NCI-H2107 (cell line): ENCODE data around the gene F2RL1.
A peak's percentile ranks its signal among the peaks of the same experiment; 100 is the strongest.
"Not testable (repeated sequence)": the region's sequence is repeated elsewhere in the genome, so short reads cannot be mapped to it uniquely, and the experiment has no call there.

Experiments
- DNase-seq: peaks from one replicate; lab custom pipeline; 2025; lab: John Stamatoyannopoulos, UW

F2RL1 gene, protein sequence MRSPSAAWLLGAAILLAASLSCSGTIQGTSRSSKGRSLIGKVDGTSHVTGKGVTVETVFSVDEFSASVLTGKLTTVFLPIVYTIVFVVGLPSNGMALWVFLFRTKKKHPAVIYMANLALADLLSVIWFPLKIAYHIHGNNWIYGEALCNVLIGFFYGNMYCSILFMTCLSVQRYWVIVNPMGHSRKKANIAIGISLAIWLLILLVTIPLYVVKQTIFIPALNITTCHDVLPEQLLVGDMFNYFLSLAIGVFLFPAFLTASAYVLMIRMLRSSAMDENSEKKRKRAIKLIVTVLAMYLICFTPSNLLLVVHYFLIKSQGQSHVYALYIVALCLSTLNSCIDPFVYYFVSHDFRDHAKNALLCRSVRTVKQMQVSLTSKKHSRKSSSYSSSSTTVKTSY

DNA sequence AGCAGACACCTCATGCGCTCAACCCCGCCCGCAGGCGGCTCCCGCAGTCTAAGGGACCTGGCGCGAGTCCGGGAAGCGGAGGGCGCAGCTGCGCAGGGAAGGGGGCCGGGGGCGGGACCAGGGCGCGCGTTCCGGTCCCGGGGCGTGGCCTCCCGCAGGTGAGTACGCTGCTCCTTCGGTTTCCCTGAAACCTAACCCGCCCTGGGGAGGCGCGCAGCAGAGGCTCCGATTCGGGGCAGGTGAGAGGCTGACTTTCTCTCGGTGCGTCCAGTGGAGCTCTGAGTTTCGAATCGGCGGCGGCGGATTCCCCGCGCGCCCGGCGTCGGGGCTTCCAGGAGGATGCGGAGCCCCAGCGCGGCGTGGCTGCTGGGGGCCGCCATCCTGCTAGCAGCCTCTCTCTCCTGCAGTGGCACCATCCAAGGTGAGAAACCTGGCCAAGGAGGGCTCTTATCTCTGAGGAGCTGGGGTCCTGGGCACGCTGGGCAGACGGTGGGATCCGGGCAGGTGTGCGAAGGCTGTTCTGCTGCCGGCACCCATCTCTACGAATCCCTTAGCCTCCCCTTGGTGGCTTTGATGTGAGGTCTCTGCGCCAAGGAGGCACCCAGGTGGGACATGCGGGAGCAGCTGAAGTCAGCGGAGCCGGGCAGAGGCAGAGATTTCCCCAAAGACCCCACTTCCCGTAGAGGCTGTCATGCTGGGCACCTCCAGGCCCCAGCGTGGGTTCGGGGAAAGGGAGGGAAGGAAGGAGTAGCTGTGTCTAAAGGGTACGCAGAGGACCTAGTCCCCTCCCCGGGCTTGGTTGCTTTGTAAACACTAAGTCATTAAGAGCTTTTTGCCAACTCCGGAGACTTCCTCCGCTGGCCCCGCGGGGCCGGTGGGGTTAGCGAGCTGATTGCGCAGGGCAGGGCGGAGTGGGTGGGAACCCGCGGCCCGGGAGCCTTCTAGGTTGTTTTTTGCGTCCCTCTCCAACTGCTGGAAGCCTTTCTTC is at the start of gene F2RL1:
TSS of gene F2RL1 (plus strand) at position 187 of the 988 bp plus-strand sequence. CDS start at position 340, 153 bp downstream.
- peak; percentile 32 for DNase-seq

DNA sequence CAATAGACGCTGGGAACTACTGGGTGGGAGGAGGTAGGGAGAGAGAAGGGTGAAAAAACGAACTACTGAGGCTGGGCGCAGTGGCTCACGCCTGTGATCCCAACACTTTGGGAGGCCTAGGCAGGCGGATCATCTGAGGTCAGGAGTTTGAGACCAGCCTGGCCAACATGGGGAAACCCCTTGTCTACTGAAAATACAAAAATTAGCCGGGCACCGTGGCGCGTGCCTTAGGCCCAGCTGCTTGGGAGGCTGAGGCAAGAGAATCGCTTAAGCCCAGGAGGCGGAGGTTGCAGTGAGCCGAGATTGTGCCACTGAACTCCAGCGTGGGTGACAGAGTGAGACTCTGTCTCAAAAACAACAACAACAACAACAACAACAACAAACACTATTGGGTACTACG is 47.8 kb upstream of the F2RL1 start:
- not testable (repeated sequence) for DNase-seq

DNA sequence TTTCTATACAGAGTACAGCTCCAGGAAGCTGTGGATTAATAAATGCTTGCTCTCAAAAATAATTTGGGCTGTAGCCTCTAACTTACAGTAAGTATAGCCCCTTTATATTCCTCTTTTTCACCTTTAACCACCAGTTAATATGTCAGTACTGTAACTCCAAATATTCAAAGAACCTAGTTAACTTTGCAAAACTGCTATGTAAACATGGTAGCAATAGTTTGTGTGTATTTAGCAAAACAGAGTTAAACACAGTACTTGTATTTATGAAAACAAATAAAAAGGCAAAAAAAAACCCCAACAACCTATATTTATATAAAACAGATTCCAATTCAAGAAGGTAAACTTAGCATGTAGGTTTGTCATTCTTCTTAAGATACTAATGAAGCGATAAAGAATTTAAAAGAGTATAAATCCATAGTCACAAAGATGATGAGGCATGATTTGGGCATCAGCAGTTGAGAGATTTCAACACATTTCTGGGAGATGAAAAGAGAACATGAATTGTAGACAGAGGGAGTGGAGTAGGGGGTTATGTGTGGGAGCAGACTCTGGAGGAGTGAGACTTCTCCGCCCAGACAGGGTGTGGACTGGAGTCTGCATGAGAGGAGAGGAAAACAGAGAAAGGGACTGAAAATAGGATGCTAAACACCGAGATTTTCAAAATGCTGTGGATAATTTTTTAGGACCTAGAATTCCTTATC is 47.0 kb upstream of the F2RL1 start:
- no peak for DNase-seq

DNA sequence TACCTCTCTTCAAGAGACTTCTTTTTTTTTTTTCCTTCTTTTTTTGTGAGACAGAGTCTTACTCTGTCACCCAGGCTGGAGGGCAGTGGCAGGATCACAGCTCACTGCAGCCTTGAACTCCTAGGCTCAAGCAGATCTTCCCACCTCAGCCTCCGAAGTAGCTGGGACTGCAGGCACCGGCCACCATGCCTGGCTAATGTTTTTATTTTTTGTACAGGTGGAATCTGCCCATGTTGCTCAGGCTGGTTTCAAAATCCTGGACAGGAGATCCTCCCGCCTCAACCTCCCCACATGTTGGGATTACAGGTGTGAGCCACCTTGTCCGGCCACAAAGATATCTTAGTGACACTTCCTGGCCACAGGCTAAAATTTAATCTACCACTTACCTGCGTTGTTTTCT is 42.9 kb upstream of the F2RL1 start:
- DNase-seq = no peak

DNA sequence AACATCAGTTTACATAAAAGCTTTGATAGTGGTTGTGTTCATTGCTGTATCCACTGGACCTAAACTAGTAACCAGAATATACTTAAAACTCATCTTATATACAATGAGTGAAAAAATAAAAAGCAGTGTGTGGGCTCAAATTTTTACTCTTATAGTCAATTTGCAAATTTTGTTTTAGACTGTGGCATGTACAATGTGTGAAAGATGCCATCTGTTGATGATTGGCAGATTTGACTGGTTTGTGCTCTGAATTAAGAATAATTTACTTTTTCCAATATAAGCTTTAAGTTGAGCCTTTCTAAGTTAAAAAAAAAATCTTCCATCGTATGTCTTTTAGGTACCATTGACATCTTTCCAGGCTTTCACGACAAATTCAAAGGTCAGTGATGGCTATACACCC is 42.4 kb upstream of the F2RL1 start:
- no peak for DNase-seq

DNA sequence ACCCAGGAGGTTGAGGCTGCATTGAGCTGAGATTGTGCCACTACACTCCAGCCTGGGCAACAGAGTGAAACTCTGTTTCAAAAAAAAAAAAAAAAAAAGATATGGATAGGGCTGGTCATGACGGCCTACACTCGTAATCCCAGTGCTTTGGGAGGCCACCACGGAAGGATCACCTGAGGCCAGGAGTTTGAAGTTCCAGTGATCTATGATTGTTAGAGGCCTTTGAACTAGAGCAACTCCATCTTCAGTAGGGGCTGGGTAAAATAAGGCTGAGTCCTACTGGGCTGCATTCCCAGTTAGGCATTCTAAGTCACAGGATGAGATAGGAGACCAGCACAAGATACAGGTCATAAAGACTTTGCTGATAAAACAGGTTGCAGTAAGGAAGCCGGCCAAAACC is 38.2 kb upstream of the F2RL1 start:
- DNase-seq = not testable (repeated sequence)

DNA sequence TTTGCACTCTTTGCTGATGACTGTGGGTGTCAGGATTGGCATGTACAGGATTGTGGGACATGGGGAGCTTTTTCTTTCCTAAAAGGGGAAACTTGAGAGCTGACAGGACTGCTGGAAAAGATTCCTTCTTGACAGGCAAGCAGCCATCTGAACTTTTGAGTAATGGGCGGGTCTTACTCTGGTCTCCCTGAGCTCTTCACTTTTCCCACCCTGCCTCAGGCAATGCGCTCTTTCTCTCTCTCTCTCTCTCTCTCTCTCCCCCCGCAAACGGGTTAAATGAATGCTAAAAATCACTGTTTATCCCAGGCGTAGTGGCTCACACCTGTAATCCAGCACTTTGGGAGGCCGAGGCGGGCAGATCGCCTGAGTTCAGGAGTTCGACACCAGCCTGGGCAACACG is 37.1 kb upstream of the F2RL1 start:
- DNase-seq = no peak

DNA sequence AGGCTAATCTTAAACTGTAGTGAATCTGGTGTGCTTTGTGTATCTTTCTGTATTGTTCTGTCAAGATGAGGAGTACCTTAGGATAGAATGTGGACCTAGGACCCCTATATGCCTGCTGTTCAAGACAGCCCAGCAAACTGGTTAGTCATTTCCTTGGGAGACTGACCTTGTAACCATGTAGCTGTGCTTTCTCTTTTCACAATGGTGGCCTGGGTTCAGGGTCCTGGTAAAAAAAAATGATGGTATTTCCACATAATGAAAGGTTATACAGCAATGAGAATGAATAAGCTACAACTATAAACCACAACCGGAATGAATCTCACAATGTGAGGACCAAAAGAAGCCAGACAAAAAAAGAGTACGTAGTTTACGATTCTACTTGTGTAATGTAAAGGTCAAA is 36.4 kb upstream of the F2RL1 start:
- DNase-seq = no peak

DNA sequence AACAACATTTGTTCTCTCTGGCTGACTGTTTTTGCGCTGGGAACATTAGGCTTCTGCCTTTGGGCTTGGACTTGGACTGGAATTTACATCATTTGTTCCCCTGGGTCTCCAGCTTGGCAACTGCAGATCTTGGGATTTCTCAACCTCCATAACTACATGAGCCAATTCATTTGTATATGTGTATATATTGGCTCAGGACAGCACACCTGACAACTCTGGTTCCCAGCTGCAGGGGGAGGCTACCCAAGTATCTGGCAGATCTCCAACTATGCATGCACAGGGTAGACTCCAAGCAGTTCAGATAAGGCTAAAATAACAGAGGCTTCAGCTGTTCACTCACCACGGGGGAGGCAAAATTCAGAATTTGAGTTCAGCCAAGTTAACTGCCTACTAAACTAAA is 31.6 kb upstream of the F2RL1 start:
- DNase-seq = no peak

DNA sequence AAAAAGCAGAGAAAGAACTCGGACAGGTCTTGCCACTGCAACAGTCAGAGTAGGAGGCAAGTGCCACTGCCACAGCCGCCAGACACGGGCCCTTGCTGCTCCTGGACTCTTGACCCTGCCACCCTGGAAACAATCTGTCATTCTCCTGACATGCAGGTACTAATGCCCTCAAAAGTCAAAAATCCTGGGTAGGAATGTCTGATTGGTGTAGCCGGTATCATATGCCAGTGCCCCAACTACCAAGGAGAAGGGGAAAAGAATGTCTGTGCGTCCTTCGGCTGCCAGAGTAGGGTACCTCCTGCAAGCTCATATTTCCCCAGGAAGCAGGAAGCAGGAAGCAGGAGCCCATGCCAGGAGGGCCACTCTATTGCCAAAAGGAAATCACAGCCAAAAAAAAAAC is 30.5 kb upstream of the F2RL1 start:
- DNase-seq = no peak

DNA sequence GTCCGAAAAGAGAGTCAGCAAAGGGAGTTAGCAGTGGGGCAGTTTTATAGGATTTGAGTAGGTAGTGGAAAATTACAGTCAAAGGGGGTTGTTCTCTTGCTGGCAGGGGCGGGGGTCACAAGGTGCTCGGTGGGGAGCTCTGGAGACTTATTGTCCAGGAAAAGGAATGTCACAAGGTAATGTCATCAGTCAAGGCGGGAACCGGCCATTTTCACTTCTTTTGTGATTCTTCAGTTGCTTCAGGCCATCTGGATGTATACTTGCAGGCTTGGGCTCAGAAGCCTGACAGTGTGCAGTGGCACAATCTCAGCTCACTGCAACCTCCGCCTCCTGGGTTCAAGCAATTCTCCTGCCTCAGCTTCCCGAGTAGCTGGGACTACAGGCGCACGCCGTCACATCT is 29.6 kb upstream of the F2RL1 start:
- DNase-seq = not testable (repeated sequence)

DNA sequence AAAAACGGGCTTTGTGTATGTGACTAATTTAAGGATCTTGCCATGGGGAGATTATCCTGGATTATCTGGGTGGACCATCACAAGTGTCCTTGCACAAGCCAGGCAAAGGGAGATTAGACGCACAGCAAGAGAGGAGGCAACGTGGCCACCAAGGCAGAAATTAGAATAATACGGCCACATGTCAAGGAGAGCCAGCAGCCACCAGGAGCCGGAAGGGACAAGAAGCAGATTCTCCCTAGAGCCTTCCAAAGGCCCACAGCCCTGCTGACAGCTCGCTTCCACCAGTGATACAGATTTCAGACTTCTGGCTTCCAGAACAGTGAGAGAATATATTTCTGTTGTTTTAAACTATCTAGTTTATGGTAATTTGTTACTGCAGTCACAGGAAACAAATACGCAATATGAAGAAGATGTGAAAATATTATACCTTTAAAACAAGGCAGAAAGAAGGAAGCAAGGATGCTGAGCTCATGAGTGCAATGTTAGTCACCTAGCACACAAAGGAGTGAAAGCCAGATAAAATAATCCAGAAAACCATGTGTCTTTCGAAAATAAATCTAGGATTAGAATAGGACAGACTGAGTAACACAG is 28.7 kb upstream of the F2RL1 start:
- no peak for DNase-seq

DNA sequence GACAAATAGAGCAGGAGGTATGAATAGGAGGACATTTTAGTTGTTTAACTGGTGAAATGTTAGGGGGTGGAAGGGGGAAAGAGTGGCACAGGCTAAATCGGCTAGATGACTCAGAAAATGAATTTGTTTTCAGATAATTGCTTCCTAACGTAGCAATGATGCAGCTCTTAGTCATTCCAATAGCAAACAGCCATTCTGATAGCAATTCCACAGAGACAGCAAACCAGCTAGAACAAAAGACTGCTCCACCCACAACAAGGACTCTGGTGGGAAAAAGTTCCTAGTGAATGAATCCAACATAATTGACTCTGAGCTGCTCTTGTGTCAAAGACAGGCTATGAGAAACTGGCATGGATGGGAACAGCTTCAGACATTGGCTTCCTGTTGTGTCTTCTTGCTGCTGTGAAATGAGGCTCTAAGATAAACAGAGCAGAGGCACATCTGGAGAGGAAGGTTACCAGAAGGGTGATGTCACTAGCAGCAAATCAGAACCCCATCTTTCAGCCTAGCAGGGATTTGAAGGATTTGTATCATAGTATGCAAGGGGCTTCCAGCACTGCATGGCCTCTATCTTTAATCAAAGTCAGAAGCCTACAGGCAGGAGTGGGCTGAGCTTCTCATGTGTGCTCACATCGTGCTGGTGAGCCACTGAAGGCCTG is 28.1 kb upstream of the F2RL1 start:
- no peak for DNase-seq

DNA sequence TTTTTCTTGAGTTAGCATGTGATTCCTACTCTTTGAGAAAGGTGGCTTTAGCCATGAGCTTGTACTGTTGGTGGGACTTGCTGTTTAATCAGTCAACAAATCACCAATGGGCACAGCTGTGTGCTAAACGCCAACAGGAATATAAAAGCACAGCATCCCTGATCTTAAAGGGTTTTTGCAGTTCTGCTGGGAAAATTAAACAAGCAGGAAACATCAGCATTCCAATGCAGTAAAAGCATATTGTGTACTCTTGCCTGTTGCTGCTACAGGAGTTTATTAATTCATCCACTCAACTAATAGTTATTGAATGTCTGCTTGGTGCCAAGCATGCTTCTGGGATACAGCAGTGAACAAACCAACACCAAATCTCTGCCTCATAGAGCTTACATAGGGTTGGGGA is 27.4 kb upstream of the F2RL1 start:
- DNase-seq = no peak

DNA sequence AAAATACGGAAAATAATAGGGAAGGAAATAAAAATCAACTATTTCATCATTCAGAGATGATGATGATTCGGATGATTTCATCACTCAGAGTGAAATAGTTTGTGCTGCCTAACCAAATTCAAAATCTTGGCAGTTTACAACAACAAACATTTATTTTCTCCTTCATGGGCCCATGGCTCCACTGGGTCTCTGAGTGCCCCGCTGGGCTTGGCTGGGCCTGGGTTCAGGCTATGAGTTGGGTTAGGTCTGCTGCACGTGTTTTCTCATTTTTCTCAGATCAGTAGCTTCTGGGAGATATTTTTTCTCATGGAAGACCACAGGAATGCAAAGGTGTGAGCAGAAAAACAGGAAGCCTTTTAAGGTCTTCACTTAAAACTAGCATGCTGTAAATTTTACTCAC is 24.0 kb upstream of the F2RL1 start:
- DNase-seq = no peak

DNA sequence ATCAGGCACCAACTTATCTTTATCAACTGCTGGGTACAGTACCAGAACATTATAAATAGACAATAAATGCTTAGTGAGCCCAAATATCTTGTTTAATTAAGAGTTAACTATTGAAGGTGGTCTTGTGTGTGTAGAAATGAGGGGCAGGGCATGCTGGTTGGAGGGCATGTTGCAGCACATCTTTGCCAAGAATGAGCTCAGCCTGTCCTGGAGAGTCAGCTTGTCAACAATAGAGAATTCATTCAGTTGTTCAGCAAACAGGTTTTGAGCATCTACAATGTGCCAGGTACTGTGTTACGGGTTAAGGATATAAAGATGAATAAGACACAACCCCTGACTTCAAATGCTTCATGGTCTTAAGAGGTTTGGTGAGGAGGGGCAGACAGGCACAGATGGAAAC is 19.2 kb upstream of the F2RL1 start:
- DNase-seq = no peak

DNA sequence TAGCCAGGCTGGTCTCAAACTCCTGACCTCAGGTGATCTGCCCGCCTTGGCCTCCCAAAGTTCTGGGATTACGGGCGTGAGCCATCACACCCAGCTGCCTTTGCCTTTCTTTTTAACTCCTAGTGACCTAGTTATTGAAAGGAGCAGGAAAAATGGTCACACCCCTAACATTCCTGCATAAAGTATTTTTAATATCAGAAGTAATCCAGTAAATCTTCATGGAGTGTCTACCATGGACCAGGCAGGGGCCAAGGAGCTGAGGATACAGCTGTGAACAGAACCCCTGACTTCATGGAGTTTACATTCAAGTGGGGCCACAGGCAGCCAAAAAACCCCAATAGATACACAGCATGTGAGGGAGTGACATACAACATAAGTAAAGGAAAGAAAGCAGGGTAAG is 18.3 kb upstream of the F2RL1 start:
- no peak for DNase-seq

DNA sequence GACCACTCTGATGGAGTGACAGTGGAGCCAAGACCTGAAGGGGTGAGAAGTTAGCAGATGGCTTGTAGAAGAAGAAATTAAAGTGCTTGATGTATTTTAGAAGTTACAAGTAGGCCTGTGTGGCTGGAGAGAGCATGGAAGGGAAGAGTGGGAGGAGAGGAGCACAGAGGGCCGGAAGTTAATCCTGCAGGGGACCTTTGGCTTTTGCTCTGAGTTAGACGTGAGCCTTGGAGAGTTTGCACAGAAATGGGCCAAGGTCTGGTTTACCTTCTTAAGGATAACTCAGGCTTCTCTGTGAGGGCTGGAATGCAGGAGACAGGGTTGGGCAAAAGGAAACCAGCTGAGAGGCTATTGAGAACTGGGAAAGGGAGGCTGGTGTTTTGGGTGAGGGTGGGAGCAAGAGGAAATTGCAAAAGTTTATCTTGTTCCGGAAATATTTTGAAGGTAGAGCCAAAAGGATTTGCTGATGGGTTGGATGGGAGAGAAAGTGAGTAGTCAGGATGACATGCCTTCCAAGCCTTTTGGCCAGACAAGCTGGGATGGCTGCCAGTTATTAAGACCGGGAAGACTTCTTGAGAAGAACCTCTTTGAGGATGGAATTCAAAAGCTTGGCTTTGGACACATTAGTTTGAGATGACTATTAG is 17.5 kb upstream of the F2RL1 start:
- DNase-seq = no peak

DNA sequence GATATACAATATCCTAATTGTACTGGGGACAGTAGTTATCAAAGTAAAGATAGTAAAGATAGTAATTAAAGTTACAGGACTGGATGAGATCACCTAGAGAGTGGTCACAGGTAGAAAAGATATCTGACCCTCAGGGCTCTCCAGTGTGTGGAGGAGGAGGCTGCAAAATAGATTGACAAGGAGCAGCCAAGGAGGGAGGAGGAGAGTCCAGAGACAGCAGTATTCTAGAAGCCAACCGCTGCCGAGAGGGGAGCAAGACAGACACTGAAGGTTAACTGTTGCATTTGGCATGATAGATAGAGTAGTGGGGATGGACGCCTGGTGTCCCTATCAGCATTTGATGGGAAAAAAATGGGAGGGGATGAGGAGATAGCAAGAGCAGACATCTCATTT is 17.0 kb upstream of the F2RL1 start:
- no peak for DNase-seq

DNA sequence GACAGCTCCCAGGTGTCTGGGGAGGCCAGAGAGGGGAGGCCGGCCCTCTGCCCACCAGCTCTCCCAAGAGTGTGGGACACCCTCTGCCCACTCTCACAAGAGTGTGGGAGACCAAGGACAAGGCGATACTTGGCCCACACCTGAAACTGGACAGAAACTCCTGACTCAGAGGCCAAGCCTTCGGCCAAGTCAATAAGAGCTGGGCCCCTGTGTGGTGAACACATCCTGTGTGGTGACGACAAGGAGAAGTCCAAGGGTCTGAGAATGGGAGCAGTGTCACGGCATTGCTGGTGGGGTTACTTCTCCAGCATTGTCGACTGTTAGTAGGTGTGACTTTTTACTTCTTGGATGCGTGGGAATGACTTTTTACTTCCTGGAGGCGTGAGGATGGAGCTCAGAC is 14.6 kb upstream of the F2RL1 start:
- DNase-seq = no peak
